Omental fat pad (tissue), 4 donors: ENCODE results near the gene CDK17. TPM values are rescaled to one million over a fixed set of nuclear protein-coding genes. Genes with fewer than 3 reads are reported as not detected.
"Not testable (repeated sequence)": the region's sequence is repeated elsewhere in the genome, so short reads cannot be mapped to it uniquely, and the experiment has no call there.

Experiments used
- ATAC-seq: fragments of 150-250 bp; one replicate; pipeline ENCODE4 v1.9.1; 2016; ENCODE audit warnings: mild to moderate bottlenecking, moderate library complexity; ENCODE audit not compliant: low FRiP score
- DNase-seq: peaks from one replicate; pipeline ENCODE4 v3.0.0-alpha.2; 2019; ENCODE audit warnings: low spot score
- total RNA-seq, 4 donors: library from RNA; depleted of rRNA; stranded (reverse); fragments of >200 nt; gene quantifications; one replicate each; pipeline ENCODE4 v1.1.0, GENCODE V29; 2016
- TF ChIP-seq, protein P1 (sequence below), 3 donors: fragments of 450-650 bp; IDR thresholded peaks; one replicate each; pipeline ENCODE4 v1.5.1; 2016 to 2017; ENCODE audit warnings: antibody characterized with exemption in 3 of 3, mild to moderate bottlenecking in 3 of 3, moderate library complexity in 2 of 3

CDK17 gene
- total RNA-seq, 4 donors from 2014 or later: 35.8 to 107 (median 100) TPM

DNA sequence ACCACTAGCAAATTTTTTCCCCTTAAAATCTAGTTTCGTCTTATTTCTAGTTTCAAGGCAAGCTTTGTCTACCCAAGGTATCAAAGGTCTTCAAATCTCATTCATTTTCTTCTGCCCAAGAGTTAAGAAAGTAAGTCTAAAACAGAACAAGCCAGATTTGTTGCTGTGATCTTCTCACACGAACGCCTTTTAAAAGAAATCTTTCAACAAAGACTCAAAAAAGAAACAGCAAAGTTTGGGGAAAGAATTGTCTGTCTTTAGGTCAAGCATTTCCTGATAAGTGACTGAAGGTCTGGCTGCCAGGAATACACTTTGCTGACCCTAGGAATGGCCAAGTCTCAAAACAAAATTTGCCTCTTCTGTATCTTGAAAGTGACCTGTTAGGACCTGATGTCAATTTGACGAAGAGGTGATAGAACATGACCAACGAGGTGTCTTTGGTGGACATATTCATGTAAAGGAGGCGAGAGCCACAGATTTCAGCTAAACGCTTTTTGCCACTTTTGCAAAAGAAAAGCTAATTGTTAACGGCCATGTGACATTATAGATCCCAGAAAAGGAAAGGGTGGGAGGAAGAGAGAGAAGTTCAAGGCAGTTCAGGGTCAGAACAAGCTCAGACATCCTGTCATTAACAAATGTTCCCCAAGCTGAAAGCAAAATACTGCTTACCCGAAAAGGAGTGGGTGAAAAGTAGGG is 1.7 kb downstream of the CDK17 start:
- ATAC-seq (no peak), DNase-seq (no peak)
- TF ChIP-seq, protein P1, sequence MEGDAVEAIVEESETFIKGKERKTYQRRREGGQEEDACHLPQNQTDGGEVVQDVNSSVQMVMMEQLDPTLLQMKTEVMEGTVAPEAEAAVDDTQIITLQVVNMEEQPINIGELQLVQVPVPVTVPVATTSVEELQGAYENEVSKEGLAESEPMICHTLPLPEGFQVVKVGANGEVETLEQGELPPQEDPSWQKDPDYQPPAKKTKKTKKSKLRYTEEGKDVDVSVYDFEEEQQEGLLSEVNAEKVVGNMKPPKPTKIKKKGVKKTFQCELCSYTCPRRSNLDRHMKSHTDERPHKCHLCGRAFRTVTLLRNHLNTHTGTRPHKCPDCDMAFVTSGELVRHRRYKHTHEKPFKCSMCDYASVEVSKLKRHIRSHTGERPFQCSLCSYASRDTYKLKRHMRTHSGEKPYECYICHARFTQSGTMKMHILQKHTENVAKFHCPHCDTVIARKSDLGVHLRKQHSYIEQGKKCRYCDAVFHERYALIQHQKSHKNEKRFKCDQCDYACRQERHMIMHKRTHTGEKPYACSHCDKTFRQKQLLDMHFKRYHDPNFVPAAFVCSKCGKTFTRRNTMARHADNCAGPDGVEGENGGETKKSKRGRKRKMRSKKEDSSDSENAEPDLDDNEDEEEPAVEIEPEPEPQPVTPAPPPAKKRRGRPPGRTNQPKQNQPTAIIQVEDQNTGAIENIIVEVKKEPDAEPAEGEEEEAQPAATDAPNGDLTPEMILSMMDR (IDR thresholded peaks at IDR 0.05): no peak

DNA sequence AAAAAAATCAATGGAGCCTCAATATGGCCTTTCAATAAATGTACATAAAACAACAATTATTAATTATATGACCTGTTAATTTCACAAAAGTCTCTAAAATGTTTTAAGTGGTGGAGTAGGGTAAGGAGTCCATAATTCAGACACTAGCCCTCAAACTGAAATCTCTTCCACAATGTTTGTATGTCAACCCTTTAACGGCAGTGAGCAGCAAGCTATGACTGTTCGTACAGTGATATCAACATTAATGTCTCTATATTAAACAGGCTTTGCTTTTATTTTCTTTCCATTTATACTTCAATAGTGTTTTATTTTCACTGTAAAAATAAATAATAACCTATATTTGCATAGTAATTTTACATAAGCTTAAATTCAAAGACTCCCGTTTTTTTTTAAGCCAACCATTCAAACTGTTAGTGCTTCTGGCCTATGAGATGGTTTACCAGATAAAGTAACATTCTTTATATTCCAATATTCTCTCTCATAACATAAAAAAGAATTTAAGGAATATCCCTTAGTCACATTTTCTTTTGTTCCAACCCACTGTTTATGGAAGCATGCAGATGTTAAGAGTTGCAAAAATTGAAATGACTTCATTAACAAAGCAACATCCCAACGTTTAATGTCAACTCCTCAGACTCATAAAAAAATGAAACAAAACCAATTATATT is 2.3 kb downstream of the CDK17 start:
- ATAC-seq (no peak), DNase-seq (no peak)
- TF ChIP-seq, protein P1 (IDR thresholded peaks at IDR 0.05): no peak

DNA sequence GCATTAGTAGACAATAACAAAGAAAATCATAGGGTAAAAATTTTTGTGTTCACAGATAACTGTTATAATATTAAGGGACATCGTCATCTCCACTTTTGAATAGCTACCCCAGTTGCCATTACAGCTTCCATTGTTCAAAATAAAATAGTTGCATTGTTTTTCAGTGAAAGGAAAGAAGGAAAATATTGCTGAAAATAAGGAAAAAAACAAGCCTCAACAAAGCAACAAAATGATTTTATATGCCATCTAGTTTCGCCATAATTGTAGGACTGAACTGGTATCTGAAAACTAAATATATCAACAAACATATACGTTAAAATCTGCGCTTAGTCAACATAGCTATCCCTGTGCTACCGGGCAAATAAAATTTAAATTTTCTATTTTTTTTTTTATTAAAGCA is 3.3 kb downstream of the CDK17 start:
- ATAC-seq (no peak), DNase-seq (no peak)
- TF ChIP-seq, protein P1 (IDR thresholded peaks at IDR 0.05): no peak

DNA sequence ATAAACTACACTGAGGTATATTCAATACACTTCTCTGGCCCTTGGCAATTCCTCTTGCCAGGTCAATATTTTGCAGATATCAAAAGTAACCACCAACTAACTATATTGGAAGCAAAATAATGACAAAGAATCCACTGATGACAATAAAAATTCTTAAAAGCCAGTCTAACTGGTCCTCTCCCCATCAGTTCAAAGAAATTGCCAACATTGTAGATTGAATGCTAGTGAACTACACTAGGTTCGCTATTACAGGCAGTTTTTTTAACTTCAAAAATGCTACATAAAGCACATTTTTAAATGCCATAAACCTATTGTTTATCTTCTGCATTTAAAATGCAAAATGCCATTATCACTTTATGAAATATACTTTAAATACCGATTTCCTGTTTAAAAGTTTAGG is 4.0 kb downstream of the CDK17 start:
- no peak for DNase-seq
- ATAC-seq: no peak
- TF ChIP-seq, protein P1 (IDR thresholded peaks at IDR 0.05): no peak

DNA sequence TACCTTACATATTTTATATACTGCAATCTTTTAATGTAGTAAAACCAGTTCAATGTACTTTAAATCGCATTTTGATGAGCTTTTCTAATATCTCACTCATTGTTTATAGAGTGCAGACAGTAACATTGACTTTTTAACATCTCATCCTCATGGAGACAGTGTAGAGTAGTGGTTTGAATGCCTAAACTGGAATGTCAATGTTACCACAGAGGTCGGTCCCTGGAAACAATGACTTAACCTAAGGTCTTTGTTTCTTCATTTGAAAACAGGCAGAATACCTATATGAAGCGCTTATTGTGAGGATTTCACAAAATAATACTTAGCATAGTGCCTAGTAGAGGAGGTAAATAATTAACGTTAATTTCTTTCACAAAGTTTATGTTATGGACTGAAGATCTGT is 5.0 kb downstream of the CDK17 start:
- TF ChIP-seq, protein P1 (IDR thresholded peaks at IDR 0.05): no peak
- DNase-seq: no peak
- no peak for ATAC-seq

DNA sequence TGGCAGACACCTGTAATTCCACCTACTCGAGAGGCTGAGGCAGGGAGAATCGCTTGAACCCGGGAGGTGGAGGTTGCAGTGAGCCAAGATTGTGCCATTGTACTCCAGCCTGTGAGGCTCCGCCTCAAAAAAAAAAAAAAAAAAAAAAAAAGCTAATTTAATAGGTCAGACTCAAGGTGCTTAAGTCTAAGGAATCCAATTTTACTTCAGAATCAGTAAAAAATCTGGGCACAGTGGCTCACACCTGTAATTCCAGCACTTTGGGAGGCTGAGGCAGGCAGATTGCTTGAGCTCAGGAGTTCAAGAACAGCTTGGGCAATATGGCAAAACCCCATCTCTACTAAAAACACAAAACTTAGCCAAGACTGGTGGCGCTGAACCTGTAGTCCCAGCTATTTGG is 7.0 kb downstream of the CDK17 start:
- not testable (repeated sequence) for ATAC-seq, DNase-seq

DNA sequence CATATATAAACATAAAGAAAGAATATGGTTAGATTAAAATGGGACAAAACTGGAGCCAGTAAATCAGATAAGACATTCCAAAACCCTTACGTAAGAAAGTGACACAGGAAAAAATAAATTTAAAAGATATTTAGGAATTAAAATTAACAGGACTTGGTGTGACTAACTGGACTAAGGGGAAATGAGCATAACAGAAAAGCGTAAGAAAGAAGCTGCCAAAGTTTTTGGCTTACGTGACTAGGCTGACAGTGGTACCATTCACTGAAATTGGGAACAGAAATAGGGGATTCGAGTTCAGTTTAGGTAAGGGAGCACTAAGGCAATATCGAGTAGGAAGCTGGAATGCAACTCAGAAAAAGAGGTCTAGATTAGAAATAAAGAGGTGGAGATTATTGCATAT is 7.8 kb downstream of the CDK17 start:
- ATAC-seq: no peak
- no peak for DNase-seq
- TF ChIP-seq, protein P1 (IDR thresholded peaks at IDR 0.05): no peak
